K562 (cell line): ENCODE measurements around the gene MYBPC3. TPM values are rescaled to one million over a fixed set of nuclear protein-coding genes. Genes with fewer than 3 reads are reported as not detected.

Experiments used
- COPS2 ChIP-seq: fragments of 450-650 bp; conservative IDR thresholded peaks from 2 replicates; pipeline ENCODE4 v1.6.1; 2016; ENCODE audit warnings: mild to moderate bottlenecking, moderate library complexity
- ERF ChIP-seq: fragments of 450-650 bp; formaldehyde crosslinking; IDR thresholded peaks from 2 replicates; pipeline ENCODE4 v1.4.0; 2020; ENCODE audit warnings: mild to moderate bottlenecking, mixed read lengths
- ESRRA ChIP-seq: fragments of 450-650 bp; IDR thresholded peaks from 2 replicates; pipeline ENCODE4 v1.6.1; 2014; ENCODE audit warnings: low read depth, mild to moderate bottlenecking, moderate library complexity, borderline replicate concordance
- FOXJ3 ChIP-seq: sonication (generic); formaldehyde crosslinking; IDR thresholded peaks from 2 replicates; pipeline ENCODE4 v1.4.0; 2020; ENCODE audit warnings: mild to moderate bottlenecking, missing genetic modification reagents
- HDAC8 ChIP-seq: fragments of 450-650 bp; IDR thresholded peaks from 2 replicates; pipeline ENCODE4 v1.6.1; 2016; ENCODE audit warnings: mild to moderate bottlenecking, missing genetic modification characterization, moderate library complexity, missing compliant biosample characterization
- HOMEZ ChIP-seq: fragments of 250-450 bp; sonication (Bioruptor Pico); IDR thresholded peaks from 2 replicates; pipeline ENCODE4 v1.4.0; 2020; ENCODE audit warnings: mild to moderate bottlenecking, moderate library complexity
- KDM2B ChIP-seq: fragments of 250-450 bp; sonication (Bioruptor Pico); IDR thresholded peaks from 2 replicates; pipeline ENCODE4 v1.8.0; 2021; ENCODE audit warnings: mild to moderate bottlenecking, moderate library complexity
- NELFE ChIP-seq: IDR thresholded peaks from 2 replicates; pipeline ENCODE4 v1.6.1; 2011; ENCODE audit warnings: mild to moderate bottlenecking; ENCODE audit not compliant: insufficient read depth, insufficient read length
- NFE2L1 ChIP-seq: fragments of 450-650 bp; IDR thresholded peaks from 2 replicates; pipeline ENCODE4 v1.6.1; 2016; ENCODE audit warnings: missing genetic modification characterization, low read depth, mild to moderate bottlenecking, missing compliant biosample characterization, moderate library complexity, borderline replicate concordance
- NKRF ChIP-seq: fragments of 450-650 bp; IDR thresholded peaks from 2 replicates; pipeline ENCODE4 v1.6.1; 2016; ENCODE audit warnings: borderline replicate concordance
- NR2C2 ChIP-seq, 2 experiments: fragments of 200-800 bp in 1 of 2; sonication (Bioruptor generic) in 1 of 2; sonication (generic) in 1 of 2; formaldehyde crosslinking in 1 of 2; IDR thresholded peaks; 2 replicates each; pipeline versions ENCODE4 v1.6.1 to v1.8.0; 2016 to 2022; ENCODE audit warnings: mild to moderate bottlenecking in 1 of 2, missing compliant biosample characterization in 1 of 2, missing genetic modification characterization in 1 of 2, missing genetic modification reagents in 1 of 2
- NRF1 ChIP-seq, 2 experiments: fragments of 450-650 bp; IDR thresholded peaks in 1 of 2; conservative IDR thresholded peaks in 1 of 2; 2 replicates each; pipeline ENCODE4 v1.6.1; 2014; ENCODE audit warnings: mild to moderate bottlenecking in 2 of 2
- RFX7 ChIP-seq: fragments of 250-450 bp; sonication (Bioruptor Pico); IDR thresholded peaks from 2 replicates; pipeline ENCODE4 v1.5.1; 2021; ENCODE audit warnings: mild to moderate bottlenecking
- SP2 ChIP-seq: IDR thresholded peaks from 2 replicates; pipeline ENCODE4 v1.6.1; 2011; ENCODE audit warnings: mild to moderate bottlenecking, low read depth, low read length, moderate library complexity; ENCODE audit not compliant: poor library complexity, severe bottlenecking; ENCODE audit errors: extremely low read depth
- TARDBP ChIP-seq: fragments of 450-650 bp; IDR thresholded peaks from 2 replicates; pipeline ENCODE4 v1.6.1; 2016
- THRAP3 ChIP-seq: fragments of 450-650 bp; IDR thresholded peaks from 2 replicates; pipeline ENCODE4 v1.6.1; 2016; ENCODE audit warnings: mild to moderate bottlenecking, inconsistent platforms, borderline replicate concordance
- ZBED1 ChIP-seq: IDR thresholded peaks from 2 replicates; pipeline ENCODE4 v1.6.1; 2014
- ZNF146 ChIP-seq: IDR thresholded peaks from one replicate; pipeline ENCODE4 v1.6.1; 2018; ENCODE audit warnings: missing compliant biosample characterization; ENCODE audit not compliant: unreplicated experiment
- ZNF384 ChIP-seq: IDR thresholded peaks from 2 replicates; pipeline ENCODE4 v1.6.1; 2012; ENCODE audit warnings: low read depth, low read length, improper control_type of control experiment
- polyA plus RNA-seq, 8 experiments: library from polyadenylated mRNA; depleted of rRNA in 4 of 8; stranded (reverse) in 5 of 8; unstranded in 3 of 8; fragments of >200 nt; fragmentation: Nextera tagmentation in 2 of 8; fragmentation: Illumina TruSeq in 1 of 8; extraction: Ambion mirVana in 2 of 8; extraction: Trizol in 1 of 8; gene quantifications; 2 replicates each; pipeline versions ENCODE4 v1.2.1 to v1.2.3, GENCODE V29; 2011 to 2014; ENCODE audit warnings: inconsistent platforms in 1 of 8, missing spikeins in 1 of 8
- total RNA-seq, 7 experiments: library from RNA; depleted of rRNA in 6 of 7; stranded (reverse); fragments of >200 nt in 6 of 7; fragmentation: Illumina TruSeq in 2 of 7; extraction: Trizol in 2 of 7; gene quantifications; 2 replicates each; pipeline versions ENCODE4 v1.2.1 to v1.2.3, GENCODE V29; 2011 to 2021; ENCODE audit warnings: low replicate concordance in 1 of 7

The MYBPC3 gene
- total and polyA plus RNA-seq, 9 of the 15 experiments (the other 6 are each of a cell fraction or from before 2014, with no cell fraction given): 0.01 TPM; not detected in 8

- TF ChIP-seq ZNF146 (CRISPR knock-in tag) (no peak), HOMEZ (no peak), FOXJ3 (CRISPR knock-in tag) (no peak), NFE2L1 (tag) (no peak), NKRF (no peak), RFX7 (CRISPR knock-in tag) (no peak), HDAC8 (no peak), SP2 (no peak), ZBED1 (no peak; the same call in 1 of the 2 replicates), COPS2 (no peak), ESRRA (0 out of 2 replicates have a peak, but pooled peaks have one; percentile 19), TARDBP (no peak), ERF (CRISPR knock-in tag) (peak; percentile 9), THRAP3 (no peak), NELFE (no peak), NR2C2 (CRISPR knock-in tag; IDR thresholded peaks at IDR 0.05) (peak; percentile 8; the same call in 1 of the 2 replicates), NR2C2 (tag; IDR thresholded peaks at IDR 0.05) (no peak; the same call in 1 of the 2 replicates), NRF1 (conservative IDR thresholded peaks at IDR 0.05 in 1 of 2, IDR thresholded peaks at IDR 0.05 in 1 of 2) (peak; percentile 62 to 72), KDM2B (CRISPR knock-in tag) (no peak), ZNF384 (no peak)
Measured at GRCh38 chr11:47378010-47378835, 25.7 kb upstream of the MYBPC3 start, which contains the start of gene SPI1 (continued).
